Ascending aorta (tissue), 2 donors: ENCODE measurements around the gene PANX2. TPM values are rescaled to one million over a fixed set of nuclear protein-coding genes. Genes with fewer than 3 reads are reported as not detected.
"Not testable (repeated sequence)": the region's sequence is repeated elsewhere in the genome, so short reads cannot be mapped to it uniquely, and the experiment has no call there.

Experiments
- DNase-seq, 2 donors: peaks; one replicate each; pipeline ENCODE4 v3.0.0-alpha.2; 2019; ENCODE audit warnings: low spot score in 2 of 2
- H3K27ac ChIP-seq, 2 donors: fragments of 200-600 bp; sonication (generic); one replicate each; pipeline ENCODE4 v1.5.1; 2016 to 2017; ENCODE audit warnings: mild to moderate bottlenecking in 1 of 2
- H3K27me3 ChIP-seq: fragments of 200-600 bp; sonication (generic); one replicate; pipeline ENCODE4 v1.5.1; 2017
- H3K36me3 ChIP-seq, 2 donors: fragments of 200-600 bp; sonication (generic); one replicate each; pipeline ENCODE4 v1.5.1; 2016
- H3K4me1 ChIP-seq, 2 donors: fragments of 200-600 bp; sonication (generic); one replicate each; pipeline ENCODE4 v1.5.1; 2016 to 2017; ENCODE audit warnings: mild to moderate bottlenecking in 1 of 2
- H3K4me3 ChIP-seq, 2 donors: fragments of 200-600 bp; sonication (generic); one replicate each; pipeline ENCODE4 v1.5.1; 2016 to 2017; ENCODE audit warnings: mild to moderate bottlenecking in 1 of 2
- H3K9me3 ChIP-seq, 2 donors: fragments of 200-600 bp; sonication (generic); one replicate each; pipeline ENCODE4 v1.5.1; 2016
- CTCF ChIP-seq, 3 experiments: fragments of 200-600 bp in 2 of 3; fragments of 450-650 bp in 1 of 3; sonication (generic) in 2 of 3; IDR thresholded peaks; one replicate each; pipeline ENCODE4 v1.5.1; 2016 to 2019; ENCODE audit warnings: antibody characterized with exemption in 3 of 3, mild to moderate bottlenecking in 1 of 3, moderate library complexity in 1 of 3
- intact Hi-C: fragments of 100-400 bp; cut with DNase I; formaldehyde crosslinking; loops from one replicate; pipeline ENCODE4 v1.15.1; 2023
- total RNA-seq: library from RNA; depleted of rRNA; stranded (reverse); fragments of >200 nt; gene quantifications from one replicate; pipeline ENCODE4 v1.1.0, GENCODE V29; 2016

The PANX2 gene
- total RNA-seq, 1 donor from 2014 or later: 0.32 TPM

- Histone ChIP-seq H3K27me3 (no peaks in the 10 kb centered on the region), H3K4me3 (no peak overlapping the region), H3K36me3 (no peaks in the 10 kb centered on the region), H3K27ac (no peak overlapping the region), H3K9me3 (no peaks in the 10 kb centered on the region), H3K4me1 (peaks cover 4 to 5% of the 10 kb centered on the region in 2 donors)
- no peak for DNase-seq
- intact Hi-C loops: no loop called here
- no peak for TF ChIP-seq CTCF (IDR thresholded peaks at IDR 0.05)
Measured at GRCh38 chr22:50165436-50166123, 5.0 kb upstream of the PANX2 start.

- H3K4me1 ChIP-seq: peaks cover 4 to 5% of the 10 kb centered on the region in 2 donors
- no peak for DNase-seq
Measured at GRCh38 chr22:50167689-50168489, 2.6 kb upstream of the PANX2 start.

GRCh38 chr22:50168490-50169180 is 1.9 kb upstream of the PANX2 start:
- H3K4me1 ChIP-seq, H3K36me3 ChIP-seq, DNase-seq, intact Hi-C loops, H3K27me3 ChIP-seq, H3K4me3 ChIP-seq, H3K27ac ChIP-seq, H3K9me3 ChIP-seq: not testable (repeated sequence)

More at GRCh38 chr22:50167689-50168489, 2.6 kb upstream of the PANX2 start:
- no peak for TF ChIP-seq CTCF (IDR thresholded peaks at IDR 0.05)
- intact Hi-C loops: no loop called here
- H3K36me3 ChIP-seq: no peaks in the 10 kb centered on the region
- H3K27ac ChIP-seq: no peak overlapping the region
- H3K4me3 ChIP-seq: no peak overlapping the region
- no peaks in the 10 kb centered on the region for H3K9me3 ChIP-seq
- H3K27me3 ChIP-seq: no peaks in the 10 kb centered on the region

- no peaks in the 10 kb centered on the region for H3K27me3 ChIP-seq
- intact Hi-C loops: no loop called here
Measured at GRCh38 chr22:50169181-50169759, 1.3 kb upstream of the PANX2 start.

GRCh38 chr22:50169774-50170341 is 673 bp upstream of the PANX2 start:
- Histone ChIP-seq H3K27me3 (no peaks in the 10 kb centered on the region), H3K36me3 (no peaks in the 10 kb centered on the region)

More at GRCh38 chr22:50169181-50169759, 1.3 kb upstream of the PANX2 start:
- no peak overlapping the region for H3K27ac ChIP-seq
- H3K36me3 ChIP-seq: no peaks in the 10 kb centered on the region
- no peak for DNase-seq
- H3K9me3 ChIP-seq: no peaks in the 10 kb centered on the region
- TF ChIP-seq CTCF (IDR thresholded peaks at IDR 0.05): no peak
- H3K4me3 ChIP-seq: peak overlapping the region; percentile 68 to 69
- peaks cover 4 to 5% of the 10 kb centered on the region in 2 donors for H3K4me1 ChIP-seq

More at GRCh38 chr22:50169774-50170341, 673 bp upstream of the PANX2 start:
- Histone ChIP-seq H3K9me3 (no peaks in the 10 kb centered on the region), H3K4me1 (peaks cover 4 to 5% of the 10 kb centered on the region in 2 donors), H3K4me3 (peak overlapping the region; percentile 68 to 69), H3K27ac (no peak overlapping the region)
- intact Hi-C loops: no loop called here
- DNase-seq: no peak
- TF ChIP-seq CTCF (IDR thresholded peaks at IDR 0.05): no peak
